ENCODE measurements around the gene TMEM161A.
"Not testable (repeated sequence)": the region's sequence is repeated elsewhere in the genome, so short reads cannot be mapped to it uniquely, and the experiment has no call there.

The TMEM161A gene

DNA sequence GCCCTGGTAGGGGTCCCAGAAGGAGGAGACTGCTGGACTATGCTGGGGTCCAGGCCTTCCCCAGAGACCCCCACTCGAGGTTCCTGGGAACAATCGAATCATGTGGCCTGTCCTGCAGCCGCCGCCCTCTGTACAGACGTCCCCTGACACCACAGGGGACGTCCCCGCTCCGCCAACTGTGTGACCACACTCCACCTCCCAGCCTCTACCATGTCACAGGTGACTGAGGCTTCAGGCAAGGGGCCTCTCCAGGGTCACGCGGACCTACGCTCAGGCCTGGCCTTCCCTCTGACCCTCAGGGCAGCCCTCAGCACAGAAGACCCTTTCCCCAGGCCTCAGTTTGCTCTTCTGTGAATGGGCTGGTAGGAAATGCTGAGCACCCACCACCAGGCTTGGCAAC, 13.1 kb upstream of the TMEM161A start:
- no peak overlapping the region for H2BK120ac ChIP-seq (ENCODE audit: low read depth, low read length)
- H3K4me3 ChIP-seq (ENCODE audit: low read length): no peak overlapping the region
- no peak overlapping the region for H2AK5ac ChIP-seq (ENCODE audit: low read length)
- no peak overlapping the region for H3K27ac ChIP-seq (ENCODE audit: low read depth, low read length)
- H4K5ac ChIP-seq (ENCODE audit: low read length): no peak overlapping the region
- H2BK5ac ChIP-seq (ENCODE audit: low read length): no peak overlapping the region
- H3K27me3 ChIP-seq (ENCODE audit: insufficient read depth, low read length, poor library complexity): no peaks in the 10 kb centered on the region
- H3K36me3 ChIP-seq (ENCODE audit: control insufficient read depth, insufficient read depth, low read length): no peaks in the 10 kb centered on the region
- no CpG with 5 or more reads among the region's 11 CpGs for WGBS (ENCODE audit: extremely low coverage, insufficient coverage, low lambda C conversion rate)
- no peaks in the 10 kb centered on the region for H3K79me2 ChIP-seq (ENCODE audit: control insufficient read depth, insufficient read depth, low read length)
- no peak overlapping the region for H3K56ac ChIP-seq (ENCODE audit: low read length)
- H3K23ac ChIP-seq (ENCODE audit: low read length): no peak overlapping the region
- no peak for DNase-seq
- no peak overlapping the region for H2BK15ac ChIP-seq (replicated peaks; ENCODE audit: low read depth)
- H3K9ac ChIP-seq (ENCODE audit: low read length): no peak overlapping the region
- H3K79me1 ChIP-seq (ENCODE audit: low read length): no peaks in the 10 kb centered on the region
- H3K18ac ChIP-seq (ENCODE audit: low read length): no peak overlapping the region
- H3K4ac ChIP-seq (ENCODE audit: low read depth, low read length): no peak overlapping the region
- H4K8ac ChIP-seq (ENCODE audit: low read depth, low read length): no peak overlapping the region
- H3K4me2 ChIP-seq (ENCODE audit: low read length): no peak overlapping the region
- no peaks in the 10 kb centered on the region for H3K4me1 ChIP-seq (ENCODE audit: control insufficient read depth, low read depth, low read length)

DNA sequence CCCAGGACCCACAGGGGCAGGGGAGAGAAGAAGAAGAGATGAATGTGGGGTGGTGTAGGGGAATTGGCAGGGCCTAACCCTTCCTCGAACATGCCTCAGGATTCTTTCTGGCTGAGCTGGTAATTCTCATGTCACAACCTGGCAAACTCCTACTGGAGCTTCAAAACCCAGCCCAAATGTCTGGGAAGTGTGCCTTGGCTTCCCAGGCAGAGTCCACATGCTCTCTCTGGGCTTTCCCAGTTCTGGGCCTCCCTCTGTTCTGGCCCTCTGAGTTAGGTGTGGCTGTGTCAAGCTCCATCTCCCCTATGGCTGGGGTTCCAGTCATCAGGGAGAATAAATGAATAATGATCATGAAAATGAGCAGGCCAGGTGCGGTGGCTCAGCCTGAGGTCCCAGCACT, 11.2 kb upstream of the TMEM161A start:
- DNase-seq: no peak
- H3K27me3 ChIP-seq (ENCODE audit: insufficient read depth, low read length, poor library complexity): no peaks in the 10 kb centered on the region
- H3K4me2 ChIP-seq (ENCODE audit: low read length): no peak overlapping the region

DNA sequence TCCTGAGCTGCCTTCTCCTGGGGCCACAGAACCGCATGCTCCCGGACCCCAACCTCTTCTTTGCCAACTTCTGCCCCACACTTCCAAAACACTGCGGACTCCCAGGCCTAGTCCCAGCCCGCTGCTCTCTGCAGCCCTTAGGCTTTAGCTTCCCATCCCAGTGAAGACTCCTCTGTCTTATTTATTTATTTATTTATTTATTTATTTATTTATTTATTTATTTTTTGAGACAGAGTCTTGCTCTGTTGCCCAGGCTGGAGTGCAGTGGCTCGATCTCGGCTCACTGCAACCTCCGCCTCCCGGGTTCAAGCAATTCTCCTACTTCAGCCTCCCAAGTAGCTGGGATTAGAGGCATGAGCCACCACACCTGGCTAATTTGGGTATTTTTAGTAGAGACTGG, 10.2 kb upstream of the TMEM161A start:
- no CpG with 5 or more reads among the region's 8 CpGs for WGBS (ENCODE audit: extremely low coverage, insufficient coverage, low lambda C conversion rate)
- not testable (repeated sequence) for H3K18ac ChIP-seq (ENCODE audit: low read length); H3K36me3 ChIP-seq (ENCODE audit: control insufficient read depth, insufficient read depth, low read length); H3K27ac ChIP-seq (ENCODE audit: low read depth, low read length); H3K79me2 ChIP-seq (ENCODE audit: control insufficient read depth, insufficient read depth, low read length); H2AK5ac ChIP-seq (ENCODE audit: low read length); H3K27me3 ChIP-seq (ENCODE audit: insufficient read depth, low read length, poor library complexity); H3K23ac ChIP-seq (ENCODE audit: low read length); H3K9ac ChIP-seq (ENCODE audit: low read length); H2BK5ac ChIP-seq (ENCODE audit: low read length); H4K5ac ChIP-seq (ENCODE audit: low read length); H3K4me1 ChIP-seq (ENCODE audit: control insufficient read depth, low read depth, low read length); DNase-seq; H3K56ac ChIP-seq (ENCODE audit: low read length); H4K8ac ChIP-seq (ENCODE audit: low read depth, low read length); H2BK120ac ChIP-seq (ENCODE audit: low read depth, low read length); H3K4me3 ChIP-seq (ENCODE audit: low read length); H2BK15ac ChIP-seq (replicated peaks; ENCODE audit: low read depth); H3K4ac ChIP-seq (ENCODE audit: low read depth, low read length); H3K4me2 ChIP-seq (ENCODE audit: low read length); H3K79me1 ChIP-seq (ENCODE audit: low read length)

More for the DNA sequence above, 11.2 kb upstream of the TMEM161A start:
- no peak overlapping the region for H2BK15ac ChIP-seq (replicated peaks; ENCODE audit: low read depth)
- no peak overlapping the region for H2AK5ac ChIP-seq (ENCODE audit: low read length)
- H3K23ac ChIP-seq (ENCODE audit: low read length): no peak overlapping the region
- H3K27ac ChIP-seq (ENCODE audit: low read depth, low read length): no peak overlapping the region
- no peaks in the 10 kb centered on the region for H3K36me3 ChIP-seq (ENCODE audit: control insufficient read depth, insufficient read depth, low read length)
- H4K5ac ChIP-seq (ENCODE audit: low read length): no peak overlapping the region
- no peak overlapping the region for H3K56ac ChIP-seq (ENCODE audit: low read length)
- no peaks in the 10 kb centered on the region for H3K79me2 ChIP-seq (ENCODE audit: control insufficient read depth, insufficient read depth, low read length)
- H4K8ac ChIP-seq (ENCODE audit: low read depth, low read length): no peak overlapping the region
- no peak overlapping the region for H2BK120ac ChIP-seq (ENCODE audit: low read depth, low read length)
- no peak overlapping the region for H3K9ac ChIP-seq (ENCODE audit: low read length)
- no peak overlapping the region for H3K18ac ChIP-seq (ENCODE audit: low read length)
- no peak overlapping the region for H3K4me3 ChIP-seq (ENCODE audit: low read length)
- no peak overlapping the region for H2BK5ac ChIP-seq (ENCODE audit: low read length)
- no peaks in the 10 kb centered on the region for H3K79me1 ChIP-seq (ENCODE audit: low read length)
- H3K4ac ChIP-seq (ENCODE audit: low read depth, low read length): no peak overlapping the region
- WGBS (ENCODE audit: extremely low coverage, insufficient coverage, low lambda C conversion rate): no CpG with 5 or more reads among the region's 2 CpGs
- H3K4me1 ChIP-seq (ENCODE audit: control insufficient read depth, low read depth, low read length): no peaks in the 10 kb centered on the region

DNA sequence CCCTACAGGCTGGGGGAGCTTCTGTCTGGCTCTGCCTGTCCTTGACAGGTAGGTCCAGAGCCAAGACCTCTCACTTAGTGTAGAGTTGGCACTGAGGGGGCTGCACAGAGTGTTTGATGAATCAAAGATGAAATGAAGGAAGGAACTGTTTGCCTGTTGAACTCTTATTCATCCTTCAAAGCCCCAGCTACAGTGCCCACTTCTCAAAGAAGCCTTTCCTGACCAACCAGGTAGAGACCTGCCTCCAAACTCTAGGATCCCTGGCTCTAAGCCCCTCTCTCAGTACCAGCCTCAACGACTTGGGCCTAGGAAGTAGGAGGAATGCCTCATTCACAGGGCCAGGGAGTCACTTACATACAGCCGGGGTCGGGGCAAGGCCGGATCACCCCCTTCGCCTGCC, 9.1 kb upstream of the TMEM161A start:
- Histone ChIP-seq H3K4ac (ENCODE audit: low read depth, low read length) (no peak overlapping the region), H2AK5ac (ENCODE audit: low read length) (no peak overlapping the region), H3K4me1 (ENCODE audit: control insufficient read depth, low read depth, low read length) (no peaks in the 10 kb centered on the region), H3K27ac (ENCODE audit: low read depth, low read length) (no peak overlapping the region), H3K79me1 (ENCODE audit: low read length) (no peaks in the 10 kb centered on the region), H4K5ac (ENCODE audit: low read length) (no peak overlapping the region), H3K9ac (ENCODE audit: low read length) (no peak overlapping the region), H2BK15ac (replicated peaks; ENCODE audit: low read depth) (no peak overlapping the region), H3K4me3 (ENCODE audit: low read length) (no peak overlapping the region), H3K27me3 (ENCODE audit: insufficient read depth, low read length, poor library complexity) (no peaks in the 10 kb centered on the region), H2BK120ac (ENCODE audit: low read depth, low read length) (no peak overlapping the region), H2BK5ac (ENCODE audit: low read length) (no peak overlapping the region), H3K18ac (ENCODE audit: low read length) (no peak overlapping the region), H3K4me2 (ENCODE audit: low read length) (no peak overlapping the region), H3K79me2 (ENCODE audit: control insufficient read depth, insufficient read depth, low read length) (no peaks in the 10 kb centered on the region), H4K8ac (ENCODE audit: low read depth, low read length) (no peak overlapping the region), H3K56ac (ENCODE audit: low read length) (no peak overlapping the region), H3K23ac (ENCODE audit: low read length) (no peak overlapping the region), H3K36me3 (ENCODE audit: control insufficient read depth, insufficient read depth, low read length) (no peaks in the 10 kb centered on the region)
- no peak for DNase-seq
- WGBS (ENCODE audit: extremely low coverage, insufficient coverage, low lambda C conversion rate): no CpG with 5 or more reads among the region's 5 CpGs

DNA sequence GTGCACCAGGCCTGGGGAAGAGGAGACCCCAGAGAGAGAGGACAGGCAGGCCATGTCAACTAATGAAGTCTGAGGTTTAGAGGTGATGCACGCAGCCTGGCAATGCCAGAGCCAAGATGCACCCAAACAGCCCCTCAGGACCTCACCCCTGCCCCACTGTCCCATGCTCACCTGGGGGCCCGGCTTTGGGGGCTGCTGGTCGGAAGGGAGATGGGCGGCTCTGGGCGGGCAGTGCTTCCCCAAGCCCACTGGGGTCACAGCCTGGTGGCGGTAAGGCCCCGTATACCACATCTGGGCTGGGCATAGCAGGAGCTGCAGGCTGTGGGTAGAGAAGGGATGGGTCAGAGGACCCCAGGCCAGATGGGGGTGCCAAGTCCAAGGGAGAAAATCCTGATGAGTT, 8.6 kb upstream of the TMEM161A start:
- no peak overlapping the region for H3K23ac ChIP-seq (ENCODE audit: low read length)
- no peak overlapping the region for H2BK5ac ChIP-seq (ENCODE audit: low read length)
- no peak overlapping the region for H4K5ac ChIP-seq (ENCODE audit: low read length)
- H3K79me1 ChIP-seq (ENCODE audit: low read length): no peaks in the 10 kb centered on the region
- WGBS (ENCODE audit: extremely low coverage, insufficient coverage, low lambda C conversion rate): no CpG with 5 or more reads among the region's 7 CpGs
- H3K27ac ChIP-seq (ENCODE audit: low read depth, low read length): no peak overlapping the region
- H3K79me2 ChIP-seq (ENCODE audit: control insufficient read depth, insufficient read depth, low read length): no peaks in the 10 kb centered on the region
- no peaks in the 10 kb centered on the region for H3K36me3 ChIP-seq (ENCODE audit: control insufficient read depth, insufficient read depth, low read length)
- H3K56ac ChIP-seq (ENCODE audit: low read length): no peak overlapping the region
- H3K9ac ChIP-seq (ENCODE audit: low read length): no peak overlapping the region
- H2AK5ac ChIP-seq (ENCODE audit: low read length): no peak overlapping the region
- H3K4ac ChIP-seq (ENCODE audit: low read depth, low read length): no peak overlapping the region
- H4K8ac ChIP-seq (ENCODE audit: low read depth, low read length): no peak overlapping the region
- no peak overlapping the region for H3K18ac ChIP-seq (ENCODE audit: low read length)
- no peak overlapping the region for H3K4me3 ChIP-seq (ENCODE audit: low read length)
- no peak overlapping the region for H2BK15ac ChIP-seq (replicated peaks; ENCODE audit: low read depth)
- no peaks in the 10 kb centered on the region for H3K4me1 ChIP-seq (ENCODE audit: control insufficient read depth, low read depth, low read length)
- no peak for DNase-seq
- no peak overlapping the region for H3K4me2 ChIP-seq (ENCODE audit: low read length)
- no peaks in the 10 kb centered on the region for H3K27me3 ChIP-seq (ENCODE audit: insufficient read depth, low read length, poor library complexity)
- H2BK120ac ChIP-seq (ENCODE audit: low read depth, low read length): no peak overlapping the region

All from mesendoderm (in vitro differentiated cells).